K562 (cell line): ENCODE data around the gene JAK3. TPM values are rescaled to one million over a fixed set of nuclear protein-coding genes. Genes with fewer than 3 reads are reported as not detected.
A peak's percentile ranks its signal among the peaks of the same experiment; 100 is the strongest.

Source experiments
- ATAC-seq: fragments of 200-7000 bp; cut with Tn5 transposase; 3 replicates; pipeline ENCODE4 v1.9.1; 2020; ENCODE audit warnings: moderate library complexity
- BruUV-seq: library from RNA; stranded (reverse); fragments of 400-500 nt; replicated peaks from 2 replicates; lab custom pipeline; 2021; lab: Mats Ljungman, UMichigan
- CTCF ChIA-PET: fragments of 300-600 bp; formaldehyde crosslinking; extraction: SDS; loops from one replicate; lab custom pipeline; 2021; ENCODE audit warnings: low intra/inter-chr PET ratio; lab: Yijun Ruan, JAX
- POLR2A ChIA-PET: fragments of 300-600, 350-650 bp; sonication (Branson Sonifier 250); formaldehyde crosslinking; extraction: SDS; loops from one replicate; lab custom pipeline; 2021; ENCODE audit warnings: antibody characterized with exemption, inconsistent platforms; lab: Yijun Ruan, JAX
- DNase-seq, 4 experiments: peaks; one replicate each; pipeline versions ENCODE4 v3.0.0 to v3.0.0-alpha.2; 2011 to 2018; ENCODE audit warnings: low spot score in 3 of 4, mixed read lengths in 3 of 4; ENCODE audit errors: extremely low read depth in 1 of 4
- FAIRE-seq: peaks from 2 replicates; lab custom pipeline; 2011; peaks lifted over from hg19 to GRCh38; lab: Jason Lieb, UNC
- H2AFZ ChIP-seq: 2 replicates; pipeline ENCODE4 v1.6.0; 2011; ENCODE audit warnings: low read depth, low read length, control low read depth, inconsistent platforms
- H3K27ac ChIP-seq: fragments of 200-600 bp; 3 replicates; pipeline ENCODE4 v1.8.0; 2011; ENCODE audit warnings: low read depth, mild to moderate bottlenecking, control low read depth, inconsistent platforms, low read length, moderate library complexity, mixed read lengths; ENCODE audit errors: extremely low read depth
- H3K27me3 ChIP-seq, 2 experiments: fragments of 300-600 bp in 1 of 2; 2 replicates in 1 of 2; 3 replicates in 1 of 2; pipeline versions ENCODE4 v1.6.0 to v1.8.0; 2011; ENCODE audit warnings: inconsistent platforms in 2 of 2, low read length in 2 of 2, mild to moderate bottlenecking in 1 of 2, mixed read lengths in 1 of 2, moderate library complexity in 1 of 2; ENCODE audit not compliant: control insufficient read depth in 2 of 2, insufficient read depth in 2 of 2
- H3K36me3 ChIP-seq: fragments of 300-600 bp; 3 replicates; pipeline ENCODE4 v1.8.0; 2011; ENCODE audit warnings: mild to moderate bottlenecking, low read length, inconsistent platforms; ENCODE audit not compliant: control insufficient read depth, insufficient read depth
- H3K4me1 ChIP-seq, 2 experiments: fragments of 200-600 bp in 1 of 2; replicated peaks in 1 of 2; 2 replicates in 1 of 2; 3 replicates in 1 of 2; pipeline versions ENCODE4 v1.5.1 to v1.8.0; 2011; ENCODE audit warnings: inconsistent platforms in 2 of 2, low read length in 2 of 2, mild to moderate bottlenecking in 1 of 2, mixed read lengths in 1 of 2, moderate library complexity in 1 of 2; ENCODE audit not compliant: control insufficient read depth in 2 of 2, insufficient read depth in 2 of 2
- H3K4me2 ChIP-seq: 2 replicates; pipeline ENCODE4 v1.6.1; 2011; ENCODE audit warnings: low read length, control low read depth, inconsistent platforms, mixed read lengths; ENCODE audit not compliant: insufficient read depth
- H3K4me3 ChIP-seq: fragments of 200-600 bp; sonication (generic), shearing (Covaris generic); 2 replicates; pipeline ENCODE4 v1.5.1; 2016; ENCODE audit warnings: control low read depth, inconsistent platforms
- H3K79me2 ChIP-seq: fragments of 200-600 bp; 3 replicates; pipeline ENCODE4 v1.8.0; 2011; ENCODE audit warnings: low read length, inconsistent platforms; ENCODE audit not compliant: control insufficient read depth, insufficient read depth
- H3K9ac ChIP-seq, 2 experiments: 2 replicates each; pipeline versions ENCODE4 v1.6.0 to v1.6.1; 2011; ENCODE audit warnings: low read depth in 2 of 2, low read length in 2 of 2, control low read depth in 1 of 2, inconsistent platforms in 1 of 2, mild to moderate bottlenecking in 1 of 2, mixed read lengths in 1 of 2; ENCODE audit not compliant: insufficient read depth in 1 of 2
- H3K9me1 ChIP-seq: one replicate; pipeline ENCODE4 v1.6.0; 2011; ENCODE audit warnings: inconsistent platforms, mild to moderate bottlenecking, low read length, moderate library complexity; ENCODE audit not compliant: control insufficient read depth, insufficient read depth
- H3K9me3 ChIP-seq: replicated peaks from 2 replicates; pipeline ENCODE4 v1.5.1; 2011; ENCODE audit warnings: low read depth, low read length, inconsistent platforms; ENCODE audit not compliant: control insufficient read depth, insufficient read depth
- H4K20me1 ChIP-seq: replicated peaks from 2 replicates; pipeline ENCODE4 v1.6.1; 2011; ENCODE audit warnings: low read length, inconsistent platforms, mixed read lengths; ENCODE audit not compliant: control insufficient read depth, insufficient read depth
- BCOR ChIP-seq: fragments of 450-650 bp; IDR thresholded peaks from 2 replicates; pipeline ENCODE4 v1.6.1; 2016
- EGR1 ChIP-seq: fragments of 450-650 bp; conservative IDR thresholded peaks from 2 replicates; pipeline ENCODE4 v1.6.1; 2017; ENCODE audit warnings: mild to moderate bottlenecking
- FOXK2 ChIP-seq, 2 experiments: fragments of 450-650 bp; IDR thresholded peaks in 1 of 2; conservative IDR thresholded peaks in 1 of 2; 2 replicates each; pipeline ENCODE4 v1.6.1; 2016; ENCODE audit warnings: low read depth in 2 of 2, mild to moderate bottlenecking in 1 of 2
- HEY1 ChIP-seq: fragments of 250-450 bp; sonication (Bioruptor Pico); IDR thresholded peaks from 2 replicates; pipeline ENCODE4 v1.5.0; 2020; ENCODE audit warnings: mild to moderate bottlenecking, moderate library complexity, borderline replicate concordance
- HSF4 ChIP-seq: fragments of 250-450 bp; sonication (Bioruptor Pico); IDR thresholded peaks from 2 replicates; pipeline ENCODE4 v2.1.2; 2022; ENCODE audit warnings: mild to moderate bottlenecking, moderate library complexity, borderline replicate concordance
- MTA3 ChIP-seq: fragments of 450-650 bp; formaldehyde crosslinking; IDR thresholded peaks from 2 replicates; pipeline ENCODE4 v1.6.1; 2017; ENCODE audit warnings: mild to moderate bottlenecking, borderline replicate concordance
- NFIC ChIP-seq: fragments of 450-650 bp; IDR thresholded peaks from 2 replicates; pipeline ENCODE4 v1.6.1; 2017; ENCODE audit warnings: mild to moderate bottlenecking, inconsistent platforms
- NRF1 ChIP-seq, 2 experiments: fragments of 450-650 bp; IDR thresholded peaks in 1 of 2; conservative IDR thresholded peaks in 1 of 2; 2 replicates each; pipeline ENCODE4 v1.6.1; 2014; ENCODE audit warnings: mild to moderate bottlenecking in 2 of 2
- POLR3G ChIP-seq: IDR thresholded peaks from 2 replicates; pipeline ENCODE4 v1.6.1; 2011; ENCODE audit not compliant: insufficient read length, insufficient replicate concordance; ENCODE audit errors: extremely low read depth
- ZNF668 ChIP-seq: fragments of 250-450 bp; sonication (Bioruptor Pico); IDR thresholded peaks from 2 replicates; pipeline ENCODE4 v1.8.0; 2022; ENCODE audit warnings: mild to moderate bottlenecking, inconsistent platforms
- WGBS: fragments of 100-300 bp; shearing (Covaris generic); methylation state at CpG from one replicate; pipeline ENCODE4 v1.1.6; 2016; ENCODE audit warnings: low coverage, mixed read lengths; ENCODE audit not compliant: insufficient coverage; ENCODE audit errors: missing lambda C conversion rate; 5-methylcytosine and 5-hydroxymethylcytosine counted together
- in situ Hi-C: fragments of 300-500 bp; cut with MboI; formaldehyde crosslinking; loops from 4 replicates; pipeline ENCODE4 v1.15.0; 2018; ENCODE audit warnings: inconsistent platforms, mixed read lengths
- intact Hi-C: fragments of 100-400 bp; cut with micrococcal nuclease; formaldehyde crosslinking; loops from 2 replicates; pipeline ENCODE4 v1.14.2; 2022
- polyA plus RNA-seq, 8 experiments: library from polyadenylated mRNA; depleted of rRNA in 4 of 8; stranded (reverse) in 5 of 8; unstranded in 3 of 8; fragments of >200 nt; fragmentation: Nextera tagmentation in 2 of 8; fragmentation: Illumina TruSeq in 1 of 8; extraction: Ambion mirVana in 2 of 8; extraction: Trizol in 1 of 8; gene quantifications; 2 replicates each; pipeline versions ENCODE4 v1.2.1 to v1.2.3, GENCODE V29; 2011 to 2014; ENCODE audit warnings: inconsistent platforms in 1 of 8, missing spikeins in 1 of 8
- total RNA-seq, 7 experiments: library from RNA; depleted of rRNA in 6 of 7; stranded (reverse); fragments of >200 nt in 6 of 7; fragmentation: Illumina TruSeq in 2 of 7; extraction: Trizol in 2 of 7; gene quantifications; 2 replicates each; pipeline versions ENCODE4 v1.2.1 to v1.2.3, GENCODE V29; 2011 to 2021; ENCODE audit warnings: low replicate concordance in 1 of 7
- TF ChIP-seq, protein P1 (sequence below): sonication (generic); formaldehyde crosslinking; IDR thresholded peaks from 2 replicates; pipeline ENCODE4 v1.9.0; 2022; ENCODE audit warnings: mild to moderate bottlenecking, missing genetic modification reagents
- TF ChIP-seq, protein P2 (sequence below), 2 experiments: IDR thresholded peaks; 2 replicates each; pipeline ENCODE4 v1.6.1; 2011; ENCODE audit warnings: borderline replicate concordance in 1 of 2, control low read depth in 1 of 2, low read depth in 1 of 2, low read length in 1 of 2, mild to moderate bottlenecking in 1 of 2, mixed read lengths in 1 of 2, moderate library complexity in 1 of 2; ENCODE audit not compliant: insufficient read depth in 1 of 2, insufficient read length in 1 of 2, poor library complexity in 1 of 2, severe bottlenecking in 1 of 2; ENCODE audit errors: extremely low read depth in 1 of 2
- TF ChIP-seq, protein P3 (sequence below): sonication (generic); formaldehyde crosslinking; IDR thresholded peaks from 2 replicates; pipeline ENCODE4 v1.9.0; 2022; ENCODE audit warnings: mild to moderate bottlenecking, missing genetic modification reagents
- TF ChIP-seq, protein P4 (sequence below), 3 experiments: IDR thresholded peaks in 2 of 3; conservative IDR thresholded peaks in 1 of 3; 2 replicates each; pipeline ENCODE4 v1.5.1; 2011 to 2012; ENCODE audit warnings: low read length in 3 of 3, mild to moderate bottlenecking in 3 of 3, control low read depth in 2 of 3, improper control_type of control experiment in 1 of 3, inconsistent platforms in 1 of 3, low read depth in 1 of 3, mixed read lengths in 1 of 3, moderate library complexity in 1 of 3; ENCODE audit not compliant: insufficient read depth in 2 of 3

Gene JAK3
- total and polyA plus RNA-seq, 9 of the 15 experiments (the other 6 are each of a cell fraction or from before 2014, with no cell fraction given), result 0.01 to 0.18 (median 0.07) TPM; not detected in 1

DNA sequence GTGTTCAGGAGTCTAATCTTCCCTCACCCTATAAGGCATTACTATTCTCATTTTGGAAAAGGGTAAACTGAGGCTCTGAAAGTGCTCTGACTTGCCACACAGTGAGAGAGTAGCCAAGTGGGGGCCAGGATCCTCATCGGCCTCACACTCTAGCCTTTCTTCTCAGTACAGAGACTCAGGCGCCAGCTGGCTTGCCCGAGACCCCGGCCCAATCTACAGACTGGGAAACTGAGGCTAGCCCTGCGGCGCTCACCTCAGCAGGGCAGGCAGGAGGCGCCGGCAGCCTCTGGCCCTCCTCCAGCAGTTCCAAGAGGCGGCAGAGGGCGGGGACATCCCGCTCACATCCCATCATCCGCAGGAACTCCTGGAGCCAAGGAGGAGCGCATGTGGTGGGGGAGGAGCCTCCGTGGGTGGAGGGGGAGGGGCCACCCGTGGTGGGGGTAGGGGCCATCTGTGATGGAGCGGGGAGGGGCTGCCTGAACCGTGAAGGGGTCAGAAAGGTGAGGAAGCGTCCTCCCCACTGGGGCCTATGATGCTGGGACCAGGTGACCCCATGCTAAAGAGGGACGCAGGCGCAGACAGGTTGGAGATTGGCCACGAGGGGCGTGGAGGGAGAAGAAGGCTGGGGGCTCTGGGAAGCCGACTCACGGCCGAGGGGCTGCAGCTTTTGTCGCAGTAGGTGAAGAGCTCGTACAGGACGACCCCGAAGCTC is 17.8 kb downstream of the JAK3 start:
- peak overlapping the region in 1 of 2 experiments; percentile 89; a peak in 2 of 4 replicates for H3K9ac ChIP-seq
- H3K36me3 ChIP-seq, result no peaks in the 10 kb centered on the region
- TF ChIP-seq NFIC (peak; percentile 33; the same call in 1 of the 2 replicates), POLR3G (no peak), ZNF668 (no peak), EGR1 (0 out of 2 replicates have a peak, but pooled peaks have one; percentile 16), FOXK2 (conservative IDR thresholded peaks at IDR 0.05 in 1 of 2, IDR thresholded peaks at IDR 0.05 in 1 of 2; ENCODE audit: low read depth in 2 of 2) (no peak), BCOR (peak; percentile 56; the same call in 1 of the 2 replicates), MTA3 (0 out of 2 replicates have a peak, but pooled peaks have one; percentile 35), HSF4 (CRISPR knock-in tag) (no peak), NRF1 (conservative IDR thresholded peaks at IDR 0.05 in 1 of 2, IDR thresholded peaks at IDR 0.05 in 1 of 2) (peak; percentile 72 to 79), HEY1 (CRISPR knock-in tag) (no peak)
- TF ChIP-seq, protein P1, sequence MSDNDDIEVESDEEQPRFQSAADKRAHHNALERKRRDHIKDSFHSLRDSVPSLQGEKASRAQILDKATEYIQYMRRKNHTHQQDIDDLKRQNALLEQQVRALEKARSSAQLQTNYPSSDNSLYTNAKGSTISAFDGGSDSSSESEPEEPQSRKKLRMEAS (CRISPR knock-in tag), result peak; percentile 85
- TF ChIP-seq, protein P2, sequence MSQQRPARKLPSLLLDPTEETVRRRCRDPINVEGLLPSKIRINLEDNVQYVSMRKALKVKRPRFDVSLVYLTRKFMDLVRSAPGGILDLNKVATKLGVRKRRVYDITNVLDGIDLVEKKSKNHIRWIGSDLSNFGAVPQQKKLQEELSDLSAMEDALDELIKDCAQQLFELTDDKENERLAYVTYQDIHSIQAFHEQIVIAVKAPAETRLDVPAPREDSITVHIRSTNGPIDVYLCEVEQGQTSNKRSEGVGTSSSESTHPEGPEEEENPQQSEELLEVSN (IDR thresholded peaks at IDR 0.05; ENCODE audit: borderline replicate concordance in 1 of 2, extremely low read depth in 1 of 2, insufficient read depth in 1 of 2, insufficient read length in 1 of 2, low read depth in 1 of 2, low read length in 1 of 2, poor library complexity in 1 of 2, severe bottlenecking in 1 of 2), result peak in 1 of 2 experiments; percentile 53
- TF ChIP-seq, protein P3, sequence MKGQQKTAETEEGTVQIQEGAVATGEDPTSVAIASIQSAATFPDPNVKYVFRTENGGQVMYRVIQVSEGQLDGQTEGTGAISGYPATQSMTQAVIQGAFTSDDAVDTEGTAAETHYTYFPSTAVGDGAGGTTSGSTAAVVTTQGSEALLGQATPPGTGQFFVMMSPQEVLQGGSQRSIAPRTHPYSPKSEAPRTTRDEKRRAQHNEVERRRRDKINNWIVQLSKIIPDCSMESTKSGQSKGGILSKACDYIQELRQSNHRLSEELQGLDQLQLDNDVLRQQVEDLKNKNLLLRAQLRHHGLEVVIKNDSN (CRISPR knock-in tag), result peak; percentile 58
- TF ChIP-seq, protein P4, sequence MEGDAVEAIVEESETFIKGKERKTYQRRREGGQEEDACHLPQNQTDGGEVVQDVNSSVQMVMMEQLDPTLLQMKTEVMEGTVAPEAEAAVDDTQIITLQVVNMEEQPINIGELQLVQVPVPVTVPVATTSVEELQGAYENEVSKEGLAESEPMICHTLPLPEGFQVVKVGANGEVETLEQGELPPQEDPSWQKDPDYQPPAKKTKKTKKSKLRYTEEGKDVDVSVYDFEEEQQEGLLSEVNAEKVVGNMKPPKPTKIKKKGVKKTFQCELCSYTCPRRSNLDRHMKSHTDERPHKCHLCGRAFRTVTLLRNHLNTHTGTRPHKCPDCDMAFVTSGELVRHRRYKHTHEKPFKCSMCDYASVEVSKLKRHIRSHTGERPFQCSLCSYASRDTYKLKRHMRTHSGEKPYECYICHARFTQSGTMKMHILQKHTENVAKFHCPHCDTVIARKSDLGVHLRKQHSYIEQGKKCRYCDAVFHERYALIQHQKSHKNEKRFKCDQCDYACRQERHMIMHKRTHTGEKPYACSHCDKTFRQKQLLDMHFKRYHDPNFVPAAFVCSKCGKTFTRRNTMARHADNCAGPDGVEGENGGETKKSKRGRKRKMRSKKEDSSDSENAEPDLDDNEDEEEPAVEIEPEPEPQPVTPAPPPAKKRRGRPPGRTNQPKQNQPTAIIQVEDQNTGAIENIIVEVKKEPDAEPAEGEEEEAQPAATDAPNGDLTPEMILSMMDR (IDR thresholded peaks at IDR 0.05 in 2 of 3, conservative IDR thresholded peaks at IDR 0.05 in 1 of 3; ENCODE audit: insufficient read depth in 2 of 3, low read depth in 1 of 3, low read length in 3 of 3), result 0 out of 6 replicates have a peak, but pooled peaks of 1 of the 3 experiments have one; percentile 10
- H3K27ac ChIP-seq, result no peak overlapping the region; the same call in 2 of the 3 replicates
- in situ Hi-C loops, result no loop called here
- peak overlapping the region; percentile 96 for H2AFZ ChIP-seq
- H3K4me2 ChIP-seq, result peak overlapping the region; percentile 93
- H3K4me1 ChIP-seq, result peaks cover 4 to 34% of the 10 kb centered on the region in 2 experiments; a peak in 3 of 5 replicates
- CTCF ChIA-PET, result no interaction called here
- peak; percentile 45 for ATAC-seq
- no peaks in the 10 kb centered on the region for H3K9me1 ChIP-seq
- POLR2A ChIA-PET, result interaction anchor here (0.6 to 1.4 kb wide), 3 partner anchors 8 to 29 kb away, joined by 3 to 4 read pairs (median 3); no protein-coding TSS in a partner anchor
- DNase-seq, result peak; percentile 50 to 88 (median 76)
- H3K27me3 ChIP-seq, result peaks cover 2 to 12% of the 10 kb centered on the region in 2 experiments; a peak in 3 of 5 replicates
- H3K9me3 ChIP-seq, result no peaks in the 10 kb centered on the region
- 9% methylated on average over 27 of the region's 29 CpGs for WGBS
- peak; percentile 62 for FAIRE-seq
- BruUV-seq, result no TSS peak
- H3K4me3 ChIP-seq, result peak overlapping the region; percentile 42
- peaks cover 5% of the 10 kb centered on the region; the same call in 1 of the 2 replicates for H4K20me1 ChIP-seq
- no peaks in the 10 kb centered on the region for H3K79me2 ChIP-seq
- intact Hi-C loops, result no loop called here
